GM15510 (cell line): ENCODE results near the gene CAPS2.

Experiments used
- POLR2A ChIP-seq: IDR thresholded peaks from 3 replicates; pipeline ENCODE4 v1.6.1; 2011; ENCODE audit warnings: borderline replicate concordance; ENCODE audit not compliant: insufficient read length; ENCODE audit errors: extremely low read depth

CAPS2 gene

DNA sequence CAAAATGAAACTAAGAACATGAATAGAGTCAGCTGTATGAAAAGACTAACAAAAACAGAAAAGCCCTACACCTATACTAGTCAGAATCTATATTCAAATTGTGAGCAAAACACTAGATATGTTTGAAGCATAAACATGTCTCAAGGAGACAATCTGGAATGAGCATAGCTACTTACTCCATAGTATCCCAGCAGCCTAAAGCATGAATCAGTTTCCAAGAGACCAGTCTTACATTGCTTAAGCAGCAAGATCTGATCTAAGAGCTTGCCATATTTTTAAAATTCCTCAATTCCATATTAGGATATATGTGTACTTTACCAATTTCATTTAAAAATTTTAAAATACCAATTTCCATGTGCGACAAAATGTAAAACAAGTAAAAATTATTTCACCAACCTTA, 7.7 kb downstream of the CAPS2 start:
- TF ChIP-seq POLR2A = no peak

DNA sequence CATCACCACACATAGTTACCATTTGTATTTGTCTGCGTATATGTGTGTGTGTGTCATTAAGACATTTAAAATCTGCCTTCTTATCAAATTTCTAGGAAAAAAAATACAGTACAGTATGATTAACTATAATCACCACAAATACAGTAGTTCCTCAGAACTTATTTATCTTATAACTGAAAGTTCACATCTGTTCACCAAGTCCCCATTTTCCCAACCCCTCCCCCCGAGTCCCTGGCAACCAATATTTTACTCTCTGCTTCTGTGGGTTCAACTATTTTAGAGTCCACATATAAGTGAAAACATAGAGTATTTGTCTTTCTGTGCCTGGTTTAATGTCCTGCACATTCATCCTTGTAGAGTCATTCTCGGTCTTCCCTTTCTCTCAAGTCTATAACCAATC, 12.3 kb downstream of the CAPS2 start:
- no peak for TF ChIP-seq POLR2A

DNA sequence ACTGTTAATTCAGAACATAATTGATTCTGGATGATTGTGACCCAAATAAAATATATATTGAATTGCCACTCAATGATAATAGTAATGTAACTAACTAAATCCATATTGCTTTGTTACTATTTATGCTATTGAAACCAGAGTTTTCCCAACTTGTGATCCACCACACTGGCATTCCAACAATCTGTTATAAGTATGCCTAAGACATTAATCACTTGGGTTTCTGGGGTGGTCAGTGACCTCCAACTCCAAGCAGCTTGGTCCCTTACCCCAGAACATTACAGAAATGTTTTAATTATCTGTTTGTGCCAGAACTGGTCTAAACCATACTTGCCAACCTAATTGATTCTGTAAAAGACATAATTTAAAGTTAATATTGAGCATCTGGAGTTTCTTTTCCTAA, 14.6 kb downstream of the CAPS2 start:
- TF ChIP-seq POLR2A = no peak

DNA sequence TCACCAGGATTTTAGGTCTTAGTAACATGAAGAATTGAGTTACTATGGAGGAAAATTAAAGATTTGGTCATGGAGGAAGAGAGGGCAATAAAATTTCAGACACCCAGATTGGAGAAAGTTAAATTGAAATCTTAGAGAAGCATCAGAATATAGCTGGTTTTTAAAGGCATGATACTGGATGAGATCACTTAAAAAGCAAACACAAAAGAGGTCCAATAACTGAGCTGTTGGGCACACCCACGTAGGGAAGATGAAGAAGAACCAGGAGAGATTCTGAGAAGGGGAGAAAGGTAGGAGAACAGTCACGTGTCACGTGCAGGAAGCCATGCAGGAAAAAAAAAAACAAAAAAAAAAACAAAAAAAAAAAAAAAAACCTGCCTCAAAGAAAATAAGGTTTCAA, 18.8 kb downstream of the CAPS2 start:
- no peak for TF ChIP-seq POLR2A

DNA sequence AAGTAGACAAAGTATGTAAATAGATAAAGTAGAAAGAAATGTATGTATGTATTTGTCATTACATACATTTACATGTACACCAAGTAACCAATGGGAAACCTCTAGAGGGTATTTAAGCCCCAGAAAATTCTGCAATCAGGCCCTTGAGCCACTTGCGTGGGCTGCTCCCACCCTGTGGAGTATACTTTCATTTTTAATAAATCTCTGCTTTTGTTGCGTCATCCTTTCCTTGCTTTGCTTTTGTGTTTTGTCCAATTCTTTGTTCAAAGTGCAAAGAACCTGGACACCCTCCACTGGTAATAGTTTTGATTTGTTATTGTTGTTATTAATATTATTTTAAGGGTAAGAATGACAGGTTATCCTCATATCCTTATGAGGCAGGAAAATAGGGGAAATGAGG, 21.8 kb downstream of the CAPS2 start:
- no peak for TF ChIP-seq POLR2A

DNA sequence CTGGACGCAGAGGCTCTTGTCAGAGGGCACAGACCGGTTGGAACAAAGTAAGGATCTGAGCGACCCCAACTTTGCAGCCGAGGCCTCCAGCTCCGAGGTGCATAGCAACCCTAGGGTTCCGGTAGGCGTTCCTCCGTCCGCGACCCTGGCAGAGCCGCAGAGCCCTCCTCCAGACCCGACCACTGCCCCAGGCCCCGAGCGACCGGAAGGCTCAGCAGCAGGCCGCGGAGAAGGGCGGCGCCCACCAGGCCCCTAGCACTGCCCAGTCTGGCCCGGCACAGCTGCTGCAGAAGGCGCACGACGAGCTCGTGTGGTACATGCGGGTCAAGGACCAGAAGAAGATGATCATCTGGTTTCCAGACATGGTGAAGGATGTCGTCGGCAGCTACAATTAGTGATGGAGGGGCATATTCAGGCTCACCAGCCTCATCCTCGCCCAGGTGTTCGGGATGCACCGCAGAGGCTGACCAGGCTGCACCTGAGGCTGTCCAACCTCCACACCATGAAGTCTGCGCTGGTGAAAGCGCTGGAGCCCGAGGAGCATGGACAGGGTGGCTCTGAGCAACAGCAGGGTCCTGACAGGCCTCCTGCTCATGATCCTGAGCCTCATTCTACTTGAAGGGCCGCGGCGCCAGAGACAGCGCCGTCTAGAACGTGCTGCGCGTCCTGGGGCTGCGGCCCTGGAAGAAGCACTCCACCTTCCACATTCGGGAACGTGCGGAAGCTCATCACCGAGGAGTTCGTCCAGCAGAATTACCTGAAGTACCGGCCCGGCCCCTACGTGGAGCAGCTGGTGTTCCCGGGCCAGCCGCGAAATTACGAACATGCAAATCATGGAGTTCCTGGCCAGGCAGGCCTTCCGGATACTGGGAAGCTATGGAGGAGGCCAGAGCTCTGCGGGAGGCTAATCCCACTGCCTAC, 24.5 kb downstream of the CAPS2 start:
- no peak for TF ChIP-seq POLR2A

DNA sequence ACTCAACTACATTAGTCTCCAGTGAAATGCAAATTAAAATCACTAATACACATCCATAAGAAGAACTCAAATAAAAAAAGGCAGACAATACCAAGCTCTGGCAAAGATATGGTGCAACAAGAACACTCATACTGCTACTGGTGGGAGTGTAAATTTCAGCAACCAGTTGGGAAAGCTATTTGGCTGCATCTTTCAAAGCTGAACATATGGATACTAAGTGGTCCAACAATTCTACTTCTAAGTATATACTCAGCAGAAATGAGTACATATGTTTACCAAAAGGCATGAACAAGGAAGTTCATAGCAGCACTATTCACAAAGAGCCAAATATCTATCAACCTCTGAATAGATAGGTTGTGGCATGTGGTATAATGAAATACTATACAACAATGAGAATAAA, 27.3 kb downstream of the CAPS2 start:
- TF ChIP-seq POLR2A = no peak

DNA sequence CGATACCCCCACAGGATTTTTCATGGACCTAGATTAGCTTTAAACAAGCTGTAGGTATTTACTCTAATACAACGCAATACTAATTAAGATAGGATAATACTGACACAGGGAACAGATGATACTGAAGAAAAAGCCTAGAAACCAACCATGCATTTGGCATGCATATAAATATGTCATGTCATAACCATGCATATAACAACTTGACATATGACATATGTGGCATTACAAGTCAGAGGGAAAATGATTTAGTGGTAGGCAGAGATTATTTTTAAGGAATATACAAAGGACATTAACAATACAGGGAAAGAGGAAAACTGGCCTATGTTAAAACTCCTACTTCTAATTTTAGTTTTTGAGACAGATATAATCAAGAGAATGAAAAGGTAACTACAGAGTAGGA, 27.9 kb downstream of the CAPS2 start:
- TF ChIP-seq POLR2A = no peak

DNA sequence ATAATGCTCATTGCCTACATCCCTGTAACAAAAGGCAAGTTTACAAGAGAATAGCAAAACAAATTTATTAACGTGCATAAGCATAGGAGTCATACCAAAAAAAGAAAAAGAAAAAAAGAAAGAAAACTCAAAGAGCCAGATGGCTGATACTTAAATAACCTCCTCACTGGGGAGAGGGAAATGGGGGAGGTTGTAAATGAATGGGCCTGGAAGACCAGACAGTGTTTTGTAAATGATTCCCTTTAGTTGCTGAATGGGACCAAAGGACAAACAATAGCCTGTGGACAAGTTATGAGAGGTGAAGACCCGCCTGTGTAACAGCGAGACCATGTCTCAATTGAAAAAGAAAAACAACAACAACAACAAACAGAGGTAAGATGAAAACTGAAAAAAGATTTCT, 35.3 kb downstream of the CAPS2 start:
- TF ChIP-seq POLR2A = no peak

DNA sequence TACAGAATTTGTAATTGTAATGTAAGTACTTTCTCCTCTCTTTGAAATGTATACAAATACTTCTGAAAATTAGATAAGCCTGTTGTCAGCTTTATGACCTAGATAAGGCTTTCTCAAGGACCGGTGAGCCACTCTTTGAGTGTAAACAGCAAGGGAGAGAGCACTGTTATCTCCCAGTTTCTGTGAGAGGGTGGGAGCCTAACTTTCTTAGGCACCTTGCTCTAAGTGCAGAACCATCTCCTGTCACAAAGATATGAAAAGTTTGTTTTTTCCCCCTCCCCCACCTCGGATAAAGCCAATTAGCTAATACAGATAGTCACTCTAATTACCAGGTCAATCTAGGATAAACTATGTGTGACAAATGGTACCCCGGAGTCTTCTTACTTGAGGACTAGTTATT, 35.8 kb downstream of the CAPS2 start:
- TF ChIP-seq POLR2A = no peak

DNA sequence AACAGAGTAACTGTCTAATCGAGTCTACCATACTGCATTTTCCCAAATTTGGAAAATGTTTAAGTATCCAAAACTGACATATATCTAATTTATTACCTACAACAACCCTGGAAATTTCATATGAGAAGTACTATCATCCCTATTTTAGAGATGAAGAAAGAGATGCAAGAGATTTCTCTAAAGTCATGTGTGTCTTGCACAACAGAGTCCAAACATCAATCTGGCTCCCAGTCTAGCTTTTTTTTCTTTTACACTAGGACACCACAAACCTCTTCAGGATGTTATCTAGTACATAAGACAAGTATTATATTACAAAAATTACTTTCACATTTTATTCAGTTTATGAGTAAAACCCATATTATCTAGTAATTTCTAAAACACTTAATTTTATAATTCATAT, 39.1 kb downstream of the CAPS2 start:
- TF ChIP-seq POLR2A = no peak

DNA sequence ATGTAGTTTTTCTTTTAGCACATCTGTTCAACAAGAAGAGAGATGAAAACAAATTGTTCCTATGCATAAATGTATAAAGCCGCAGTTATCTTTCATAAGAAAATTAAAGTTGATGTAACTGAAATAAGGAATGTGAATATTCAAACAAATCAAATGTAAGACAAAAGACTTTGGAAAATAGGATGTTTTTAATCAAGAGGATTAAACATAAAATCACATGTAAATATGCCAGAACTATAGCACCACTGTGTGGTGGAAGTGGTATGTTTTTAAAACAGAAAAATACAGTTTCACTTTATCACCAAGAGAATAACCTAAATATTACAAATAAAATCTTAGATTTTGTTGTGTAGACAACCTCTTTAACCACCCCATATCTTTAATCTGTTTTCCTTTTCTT, 40.4 kb downstream of the CAPS2 start:
- TF ChIP-seq POLR2A = no peak

DNA sequence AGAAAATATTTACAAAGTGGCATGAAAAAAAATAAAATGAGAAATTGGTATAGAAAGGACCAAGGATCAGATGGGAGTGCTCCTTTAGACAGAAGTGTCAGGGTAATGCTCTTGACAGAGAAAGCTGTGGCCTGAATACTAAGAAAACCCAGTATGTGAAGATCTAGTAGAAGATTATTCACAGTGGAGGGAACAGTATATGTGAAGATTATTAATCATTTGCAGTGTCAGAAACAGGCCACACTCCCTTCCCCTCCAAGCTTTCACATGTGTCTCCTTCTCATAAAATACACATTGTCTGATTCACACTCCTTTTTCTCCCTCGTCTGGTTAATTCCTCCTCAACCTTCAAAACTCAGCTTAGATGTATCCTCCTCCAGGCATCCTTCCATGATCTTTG, 41.3 kb downstream of the CAPS2 start:
- no peak for TF ChIP-seq POLR2A

DNA sequence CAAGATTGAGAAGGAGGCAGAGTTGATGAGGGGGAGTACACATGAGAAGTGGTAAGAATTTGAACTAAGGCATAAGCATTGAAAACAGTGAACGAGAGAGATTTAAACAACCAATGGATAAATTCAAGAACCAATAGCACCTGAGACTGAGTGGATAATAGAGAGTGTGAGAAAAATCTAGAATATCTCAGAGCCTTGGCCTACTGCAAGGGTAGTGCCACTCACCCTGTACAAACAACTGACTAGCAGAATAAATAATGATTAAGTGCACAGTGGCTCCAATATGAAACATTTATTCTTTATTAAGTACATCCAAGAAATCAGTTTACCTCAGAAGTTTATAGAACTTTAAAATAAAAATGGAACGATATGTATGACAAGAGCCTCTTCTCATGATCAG, 54.4 kb downstream of the CAPS2 start:
- TF ChIP-seq POLR2A = no peak

DNA sequence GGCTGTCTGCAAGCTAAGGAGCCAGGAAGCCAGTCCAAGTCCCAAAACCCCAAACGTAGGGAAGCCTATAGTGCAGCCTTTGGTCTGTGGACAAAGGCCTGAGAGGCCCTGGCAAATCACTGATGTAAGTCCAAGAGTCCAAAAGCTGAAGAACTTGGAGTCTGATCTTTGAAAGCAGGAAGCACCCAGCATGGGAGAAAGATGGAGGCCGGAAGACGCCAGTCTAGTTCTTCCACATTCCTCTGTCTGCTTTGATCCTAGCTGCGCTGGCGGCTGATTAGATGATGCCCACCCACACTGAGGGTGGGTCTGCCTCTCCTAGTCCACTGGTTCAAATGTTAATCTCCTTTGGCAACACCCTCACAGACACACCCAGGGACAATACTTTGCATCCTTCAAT, 58.5 kb downstream of the CAPS2 start:
- no peak for TF ChIP-seq POLR2A

DNA sequence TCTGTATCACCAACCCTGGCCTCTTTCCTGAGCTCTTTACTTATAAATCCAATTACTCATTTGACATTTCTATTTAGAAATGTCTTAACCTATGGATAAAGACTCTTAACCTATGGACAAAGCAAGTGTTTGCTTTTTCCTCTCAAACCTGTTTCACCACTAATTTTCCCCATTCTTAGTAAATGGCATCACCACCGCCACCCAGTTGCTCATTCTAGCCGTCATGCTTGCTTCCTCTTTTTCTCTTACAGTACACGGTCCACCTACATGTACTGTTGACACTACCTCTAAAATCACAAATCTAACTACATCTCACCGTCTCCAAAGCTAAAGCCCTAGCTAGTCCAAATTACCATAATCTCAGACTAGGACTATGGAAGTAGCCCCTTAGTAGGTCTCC, 60.0 kb downstream of the CAPS2 start:
- no peak for TF ChIP-seq POLR2A
